Gastroesophageal sphincter (tissue), 3 donors: Measurements from ENCODE around the gene MFAP1.

Source experiments
- CTCF ChIP-seq, 4 experiments: fragments of 200-600 bp in 2 of 4; fragments of 450-650 bp in 2 of 4; sonication (generic) in 1 of 4; IDR thresholded peaks; one replicate each; pipeline ENCODE4 v1.5.1; 2017 to 2019; ENCODE audit warnings: antibody characterized with exemption in 4 of 4, mild to moderate bottlenecking in 2 of 4, moderate library complexity in 2 of 4
- POLR2A ChIP-seq, 2 donors: fragments of 450-650 bp; IDR thresholded peaks; one replicate each; pipeline ENCODE4 v1.6.1; 2017; ENCODE audit warnings: antibody characterized with exemption in 2 of 2, mild to moderate bottlenecking in 2 of 2, moderate library complexity in 1 of 2

GRCh38 chr15:43779016-43779415 lies 45.5 kb downstream of the MFAP1 start:
- TF ChIP-seq CTCF (IDR thresholded peaks at IDR 0.05) (no peak), POLR2A (IDR thresholded peaks at IDR 0.05) (no peak)
